Effector memory CD4-positive, alpha-beta T cell (primary cell): Measurements from ENCODE around the gene GAL.

Experiments used
- DNase-seq, 3 donors: peaks; one replicate each; pipeline ENCODE4 v3.0.0-alpha.2; 2020
- H3K27ac ChIP-seq: 2 replicates; pipeline ENCODE4 v1.7.0; 2013; ENCODE audit warnings: mild to moderate bottlenecking, low read length, moderate library complexity; ENCODE audit not compliant: insufficient read depth, poor library complexity, severe bottlenecking
- H3K27me3 ChIP-seq: replicated peaks from 2 replicates; pipeline ENCODE4 v1.7.0; 2013; ENCODE audit warnings: mild to moderate bottlenecking, low read length; ENCODE audit not compliant: insufficient read depth, control insufficient read depth, poor library complexity, severe bottlenecking
- H3K36me3 ChIP-seq: 2 replicates; pipeline ENCODE4 v1.7.0; 2013; ENCODE audit warnings: mild to moderate bottlenecking, low read length, moderate library complexity; ENCODE audit not compliant: control insufficient read depth, insufficient read depth
- H3K4me1 ChIP-seq: 2 replicates; pipeline ENCODE4 v1.7.0; 2013; ENCODE audit warnings: low read length, mild to moderate bottlenecking; ENCODE audit not compliant: control insufficient read depth, insufficient read depth, poor library complexity, severe bottlenecking
- H3K4me3 ChIP-seq: 2 replicates; pipeline ENCODE4 v1.7.0; 2013; ENCODE audit warnings: low read length, low read depth, mild to moderate bottlenecking; ENCODE audit not compliant: insufficient read depth, poor library complexity, severe bottlenecking
- H3K9me3 ChIP-seq: 2 replicates; pipeline ENCODE4 v1.7.0; 2013; ENCODE audit warnings: mild to moderate bottlenecking, low read length, moderate library complexity; ENCODE audit not compliant: control insufficient read depth

The GAL gene

DNA sequence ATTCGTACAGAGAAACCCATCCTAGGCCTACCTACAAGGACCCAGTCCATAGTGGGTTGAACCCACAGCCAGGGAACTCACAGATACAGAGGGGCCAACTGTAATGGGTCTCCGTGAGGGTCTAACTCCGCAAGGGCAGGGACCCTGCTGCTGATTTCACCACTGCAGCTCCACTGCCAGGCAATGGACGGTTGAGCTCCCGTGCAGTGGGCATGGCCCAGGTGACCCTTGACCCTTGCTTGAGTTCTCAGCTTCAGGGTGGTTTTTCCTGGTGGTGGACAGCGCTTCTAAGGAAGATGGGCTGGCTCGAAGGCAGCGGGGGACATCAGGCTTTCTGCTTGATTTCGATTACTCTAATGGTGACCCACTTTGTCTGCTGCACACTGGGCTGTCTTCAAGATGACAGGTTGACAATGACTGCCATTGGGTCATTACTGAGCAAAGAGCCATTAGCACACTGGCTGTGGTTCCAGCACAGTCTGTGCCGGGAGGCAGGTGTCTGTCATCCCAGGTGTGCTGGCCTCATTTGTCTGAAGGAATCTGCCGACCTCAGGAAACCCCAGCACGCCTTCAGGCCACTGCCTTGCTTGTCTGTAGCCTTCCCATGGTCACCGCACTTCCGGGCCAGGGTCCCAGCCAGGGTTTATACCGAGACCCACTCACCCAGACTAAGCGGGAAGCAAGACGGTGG lies 3.7 kb upstream of the GAL start:
- no peaks in the 10 kb centered on the region for H3K36me3 ChIP-seq
- H3K27ac ChIP-seq, result no peak overlapping the region
- H3K27me3 ChIP-seq, result peaks cover 20% of the 10 kb centered on the region
- peaks cover 10% of the 10 kb centered on the region for H3K4me1 ChIP-seq
- H3K4me3 ChIP-seq, result no peak overlapping the region
- no peak for DNase-seq
- H3K9me3 ChIP-seq, result no peaks in the 10 kb centered on the region

DNA sequence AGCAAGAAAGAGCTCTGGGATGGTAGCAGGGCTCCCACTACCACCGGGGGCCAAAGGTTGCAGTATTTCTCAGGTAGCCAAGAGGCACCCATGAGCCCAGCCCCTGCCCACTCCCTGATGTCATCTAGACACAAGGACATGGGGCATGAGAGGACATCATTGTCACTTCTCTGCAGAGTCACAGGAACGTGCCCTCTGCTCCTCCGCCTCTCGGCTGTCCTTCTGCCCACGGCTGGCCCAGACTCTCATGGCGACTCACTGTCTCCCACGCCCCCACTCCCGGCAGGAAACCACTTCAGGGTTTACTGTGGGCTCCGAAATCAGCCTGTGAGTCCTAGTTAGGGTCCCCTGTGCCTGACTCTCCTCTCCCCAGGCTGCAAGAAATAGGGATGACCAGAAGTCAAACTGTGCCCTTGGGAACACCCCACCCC lies 1.8 kb upstream of the GAL start:
- H3K36me3 ChIP-seq, result no peaks in the 10 kb centered on the region
- DNase-seq, result no peak
- no peaks in the 10 kb centered on the region for H3K9me3 ChIP-seq
- H3K27me3 ChIP-seq, result peaks cover 23% of the 10 kb centered on the region
- H3K4me3 ChIP-seq, result no peak overlapping the region
- H3K4me1 ChIP-seq, result peaks cover 10% of the 10 kb centered on the region
- no peak overlapping the region for H3K27ac ChIP-seq

DNA sequence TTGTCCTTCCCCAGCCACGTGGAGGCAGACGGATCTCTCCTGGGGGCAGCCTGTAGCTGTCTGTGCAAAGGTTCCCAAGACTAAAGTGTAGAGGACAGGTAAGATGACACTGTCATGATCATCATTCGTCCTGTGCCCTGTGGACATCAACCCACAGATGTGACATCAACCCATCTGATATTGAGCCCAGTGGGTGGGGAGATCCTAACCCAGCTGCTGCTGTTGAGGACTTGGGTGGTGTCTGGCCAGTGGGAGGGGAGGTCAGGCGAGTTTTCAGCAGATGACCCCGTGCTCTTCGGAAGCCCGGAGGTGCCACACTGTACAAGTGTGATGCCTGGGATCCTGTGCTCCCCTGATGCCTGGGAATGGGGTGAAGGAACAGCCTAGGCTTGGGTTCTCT lies 1.2 kb upstream of the GAL start:
- no peak overlapping the region for H3K4me3 ChIP-seq
- no peak for DNase-seq
- H3K36me3 ChIP-seq, result no peaks in the 10 kb centered on the region
- no peak overlapping the region for H3K27ac ChIP-seq
- peaks cover 23% of the 10 kb centered on the region for H3K27me3 ChIP-seq
- peaks cover 10% of the 10 kb centered on the region for H3K4me1 ChIP-seq
- H3K9me3 ChIP-seq, result no peaks in the 10 kb centered on the region

DNA sequence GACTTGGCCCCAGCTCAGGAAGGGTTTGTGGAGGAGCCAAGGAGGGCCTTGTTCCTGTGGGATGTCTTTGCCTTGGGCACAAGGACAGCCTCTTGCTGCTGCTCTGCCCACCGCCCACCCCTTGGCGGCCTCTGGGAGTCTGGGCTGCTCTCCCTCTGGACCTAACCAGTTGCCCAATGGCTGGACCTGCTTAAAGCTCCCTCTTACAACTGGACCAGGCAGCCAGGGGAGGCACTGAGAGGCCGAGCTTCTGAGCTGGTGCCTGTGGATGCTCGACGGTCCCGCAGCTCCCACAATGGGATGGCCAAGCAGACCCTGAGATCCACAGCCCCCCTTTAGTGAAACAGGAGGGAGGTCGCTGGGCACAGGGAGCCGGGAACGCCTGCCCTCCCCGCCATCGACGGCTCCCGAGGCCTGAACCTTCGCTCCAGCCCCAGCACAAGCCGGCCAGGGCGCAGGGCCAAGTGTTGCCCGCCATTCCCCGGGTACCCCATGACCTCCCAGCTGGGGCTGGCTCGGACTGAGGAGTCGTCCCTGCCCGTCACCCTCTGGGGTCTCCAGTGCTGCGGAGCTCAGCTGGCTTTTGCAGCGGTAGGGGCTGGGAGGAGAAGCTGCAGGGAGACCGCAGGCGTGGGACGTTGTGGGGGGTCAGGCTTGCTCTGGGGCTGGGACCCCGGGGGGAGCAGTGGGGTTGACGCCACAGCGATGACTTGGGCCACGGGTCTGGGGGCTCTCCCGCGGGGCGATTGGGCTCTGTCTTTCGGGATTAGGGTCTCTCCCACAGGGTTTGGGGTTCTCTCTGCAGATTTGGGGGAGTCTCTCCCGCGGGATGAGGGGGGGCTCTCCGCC lies 584 bp upstream of the GAL start:
- H3K36me3 ChIP-seq, result no peaks in the 10 kb centered on the region
- no peaks in the 10 kb centered on the region for H3K9me3 ChIP-seq
- no peak overlapping the region for H3K27ac ChIP-seq
- H3K4me3 ChIP-seq, result no peak overlapping the region
- H3K4me1 ChIP-seq, result peaks cover 10% of the 10 kb centered on the region
- H3K27me3 ChIP-seq, result peaks cover 23% of the 10 kb centered on the region
- no peak for DNase-seq

DNA sequence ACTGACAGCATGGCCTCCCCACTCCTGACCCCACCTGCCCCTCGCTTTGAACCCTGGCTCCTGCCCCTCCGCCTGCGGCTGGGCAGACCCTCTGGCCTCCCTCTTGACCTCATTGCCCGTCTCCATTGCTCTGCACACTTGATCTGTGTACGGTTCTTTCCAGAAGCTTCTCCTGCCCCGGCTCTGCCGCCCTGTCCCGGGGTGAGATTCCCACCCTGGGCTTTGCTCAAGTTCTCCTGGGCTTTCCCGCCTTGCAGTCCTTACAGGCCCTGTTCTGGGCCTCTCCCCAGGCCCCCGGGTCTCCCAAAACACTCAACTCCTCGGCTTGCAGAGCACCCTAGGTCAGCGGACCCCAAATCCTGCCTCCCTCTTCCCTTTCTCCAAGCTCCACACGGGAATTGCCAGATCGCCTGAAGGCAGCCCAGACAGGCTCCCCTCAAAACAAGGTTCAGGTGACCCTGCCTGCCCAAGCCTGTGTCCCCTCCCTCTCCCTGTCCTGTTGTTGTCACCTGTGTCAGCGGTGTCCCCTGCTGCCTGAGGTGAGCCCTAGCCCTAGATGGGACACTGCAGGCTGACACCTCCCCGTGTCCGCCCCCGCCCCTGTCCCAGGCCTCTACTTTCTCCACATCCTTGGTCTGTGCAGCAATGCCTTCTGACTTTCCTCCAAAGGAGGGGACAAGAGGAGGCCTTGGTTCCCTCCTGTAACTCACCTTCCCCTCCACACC lies 1.5 kb downstream of the GAL start:
- no peak overlapping the region for H3K27ac ChIP-seq
- H3K4me3 ChIP-seq, result no peak overlapping the region
- no peaks in the 10 kb centered on the region for H3K36me3 ChIP-seq
- H3K27me3 ChIP-seq, result peaks cover 23% of the 10 kb centered on the region
- peaks cover 22% of the 10 kb centered on the region for H3K4me1 ChIP-seq
- DNase-seq, result no peak
- no peaks in the 10 kb centered on the region for H3K9me3 ChIP-seq

DNA sequence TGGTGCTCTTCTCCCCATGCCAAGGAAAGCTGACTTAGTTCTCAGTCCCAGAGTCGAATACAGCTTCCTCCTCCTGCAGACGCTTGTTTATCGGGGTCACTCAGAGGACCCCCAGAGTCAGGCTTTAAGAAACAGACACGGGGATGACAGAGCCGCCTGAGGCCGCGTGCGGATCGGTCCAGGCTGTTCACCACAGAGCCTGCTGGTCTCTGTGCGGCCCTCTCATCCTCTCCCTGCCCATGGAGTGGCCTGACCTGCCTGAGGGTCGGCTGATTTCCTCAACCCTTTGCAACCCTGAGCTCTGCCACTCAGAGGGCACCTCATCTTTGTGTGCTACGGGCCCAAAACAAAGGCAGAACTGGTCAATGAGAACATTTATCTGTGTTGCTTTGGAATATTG lies 2.1 kb downstream of the GAL start:
- Histone ChIP-seq H3K36me3 (no peaks in the 10 kb centered on the region), H3K9me3 (no peaks in the 10 kb centered on the region), H3K27me3 (peaks cover 23% of the 10 kb centered on the region), H3K4me1 (peaks cover 22% of the 10 kb centered on the region), H3K27ac (no peak overlapping the region), H3K4me3 (no peak overlapping the region)
- no peak for DNase-seq

DNA sequence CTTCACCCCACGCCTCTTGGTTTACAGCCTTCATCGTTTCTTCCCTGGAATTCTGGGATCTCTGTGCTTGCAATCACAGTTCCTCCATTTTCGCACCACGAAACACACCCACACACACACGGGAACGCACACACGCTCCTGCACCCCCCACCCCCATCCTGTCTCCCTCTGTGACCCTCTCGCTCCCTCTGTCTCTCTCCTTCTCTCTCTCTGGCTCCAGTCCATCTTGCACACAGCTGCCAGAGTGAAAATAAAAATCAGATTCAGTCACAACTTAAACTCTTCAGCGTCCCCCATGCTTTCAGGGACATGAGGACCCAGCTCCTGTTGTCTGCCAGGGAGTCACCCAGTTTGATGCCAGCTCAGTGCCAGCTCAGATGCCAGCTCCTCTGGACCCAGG lies 3.0 kb downstream of the GAL start:
- Histone ChIP-seq H3K4me3 (no peak overlapping the region), H3K27ac (no peak overlapping the region), H3K4me1 (peaks cover 22% of the 10 kb centered on the region), H3K9me3 (no peaks in the 10 kb centered on the region), H3K36me3 (no peaks in the 10 kb centered on the region), H3K27me3 (peaks cover 23% of the 10 kb centered on the region)
- DNase-seq, result no peak

DNA sequence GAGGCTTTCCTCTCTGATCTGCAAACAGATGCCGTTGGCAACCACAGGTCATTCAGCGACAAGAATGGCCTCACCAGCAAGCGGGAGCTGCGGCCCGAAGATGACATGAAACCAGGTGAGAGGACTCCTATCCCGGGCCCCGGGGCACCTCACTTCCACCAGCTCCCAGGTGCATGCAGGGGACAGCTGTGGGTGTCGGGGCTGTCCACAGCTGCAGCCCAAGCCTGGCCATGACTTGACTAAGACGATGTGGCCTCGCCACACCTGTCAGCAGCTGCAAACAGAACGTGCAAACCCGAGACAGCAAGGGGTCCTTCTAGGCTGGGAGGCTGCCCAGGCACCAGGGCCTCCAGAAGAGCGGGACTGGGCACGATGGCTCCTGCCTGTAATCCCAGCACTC lies 3.6 kb downstream of the GAL start:
- Histone ChIP-seq H3K36me3 (no peaks in the 10 kb centered on the region), H3K4me3 (no peak overlapping the region), H3K27me3 (peaks cover 23% of the 10 kb centered on the region), H3K9me3 (no peaks in the 10 kb centered on the region), H3K4me1 (peaks cover 22% of the 10 kb centered on the region), H3K27ac (no peak overlapping the region)
- no peak for DNase-seq

DNA sequence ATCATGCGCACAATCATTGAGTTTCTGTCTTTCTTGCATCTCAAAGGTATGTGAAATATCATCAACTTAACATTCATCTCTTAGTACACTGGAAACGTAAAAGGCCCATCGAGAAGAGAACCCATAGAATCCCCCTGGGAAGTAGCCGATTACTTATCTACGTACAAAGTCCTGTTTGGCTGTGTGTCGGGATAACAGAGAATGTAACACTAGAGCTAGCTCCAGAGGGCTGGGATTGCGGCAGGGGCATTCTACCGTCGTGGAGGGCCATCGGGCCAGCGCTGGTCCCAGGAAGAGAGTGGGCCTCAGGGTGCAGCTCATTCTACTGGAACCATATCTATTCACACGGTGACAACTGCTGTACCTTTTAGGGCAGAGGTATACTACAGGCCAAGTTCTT lies 4.5 kb downstream of the GAL start:
- DNase-seq, result no peak
- peaks cover 21% of the 10 kb centered on the region for H3K27me3 ChIP-seq
- H3K4me1 ChIP-seq, result peaks cover 22% of the 10 kb centered on the region
- no peaks in the 10 kb centered on the region for H3K9me3 ChIP-seq
- H3K36me3 ChIP-seq, result no peaks in the 10 kb centered on the region
- no peak overlapping the region for H3K4me3 ChIP-seq
- no peak overlapping the region for H3K27ac ChIP-seq
